Esophagus squamous epithelium (tissue), 5 donors: ENCODE results near the gene C1QTNF8. TPM values are rescaled to one million over a fixed set of nuclear protein-coding genes. Genes with fewer than 3 reads are reported as not detected.

ENCODE experiments used
- DNase-seq: peaks from one replicate; lab custom pipeline; 2025; lab: John Stamatoyannopoulos, UW
- H3K27ac ChIP-seq, 4 donors: fragments of 200-600 bp; sonication (generic); one replicate each; pipeline ENCODE4 v1.5.1; 2016 to 2019; ENCODE audit warnings: mild to moderate bottlenecking in 1 of 4
- H3K27me3 ChIP-seq, 4 donors: fragments of 200-600 bp; sonication (generic); 1 replicate in 3 of 4; 2 replicates in 1 of 4; pipeline versions ENCODE4 v1.5.1 to v1.6.0; 2017 to 2021; ENCODE audit warnings: antibody characterized with exemption in 1 of 4
- H3K36me3 ChIP-seq, 3 donors: fragments of 200-600 bp; sonication (generic); one replicate each; pipeline ENCODE4 v1.5.1; 2016 to 2019
- H3K4me1 ChIP-seq, 3 donors: fragments of 200-600 bp; sonication (generic); one replicate each; pipeline ENCODE4 v1.5.1; 2017 to 2019
- H3K4me3 ChIP-seq, 4 donors: fragments of 200-600 bp; sonication (generic); 1 replicate in 3 of 4; 2 replicates in 1 of 4; pipeline ENCODE4 v1.5.1; 2016 to 2019; ENCODE audit warnings: mild to moderate bottlenecking in 2 of 4, moderate library complexity in 1 of 4
- H3K9me3 ChIP-seq, 3 donors: fragments of 200-600 bp; sonication (generic); one replicate each; pipeline ENCODE4 v1.5.1; 2016 to 2019
- CTCF ChIP-seq, 6 experiments: fragments of 450-650 bp in 4 of 6; fragments of 200-600 bp in 2 of 6; sonication (generic) in 2 of 6; IDR thresholded peaks; one replicate each; pipeline ENCODE4 v1.5.1; 2016 to 2019; ENCODE audit warnings: antibody characterized with exemption in 6 of 6, mild to moderate bottlenecking in 4 of 6, moderate library complexity in 4 of 6
- POLR2A ChIP-seq, 4 donors: fragments of 450-650 bp; IDR thresholded peaks; one replicate each; pipeline ENCODE4 v1.6.1; 2017; ENCODE audit warnings: antibody characterized with exemption in 4 of 4, mild to moderate bottlenecking in 4 of 4, moderate library complexity in 3 of 4
- WGBS, 2 donors: methylation state at CpG; one replicate each; pipeline ENCODE4 v1.1.5; 2018; 5-methylcytosine and 5-hydroxymethylcytosine counted together
- intact Hi-C: fragments of 100-400 bp; cut with DNase I; formaldehyde crosslinking; loops from one replicate; pipeline ENCODE4 v1.15.0; 2022
- total RNA-seq, 4 donors: library from RNA; depleted of rRNA; stranded (reverse); fragments of >200 nt; gene quantifications; one replicate each; pipeline ENCODE4 v1.1.0, GENCODE V29; 2016
- donor health status: DM: yes; HTN: yes; CAD: no.

C1QTNF8 gene
- total RNA-seq, 4 donors from 2014 or later = not detected

GRCh38 chr16:1049113-1049975, 46.7 kb downstream of the C1QTNF8 start:
- Histone ChIP-seq H3K36me3 (no peaks in the 10 kb centered on the region), H3K27ac (no peak overlapping the region), H3K4me3 (no peak overlapping the region), H3K27me3 (peaks cover 3 to 94% (median 6%) of the 10 kb centered on the region in 4 donors), H3K9me3 (no peaks in the 10 kb centered on the region), H3K4me1 (peaks cover 0 to 7% (median 0%) of the 10 kb centered on the region in 3 donors)
- no peak for DNase-seq
- no peak for TF ChIP-seq POLR2A (IDR thresholded peaks at IDR 0.05)
- no peak for TF ChIP-seq CTCF (IDR thresholded peaks at IDR 0.05)
- WGBS, 2 donors = 70 to 87% methylated on average over 2 to 3 of the region's 31 CpGs
- intact Hi-C loops = no loop called here

- DNase-seq = no peak
- peaks cover 0 to 7% (median 0%) of the 10 kb centered on the region in 3 donors for H3K4me1 ChIP-seq
- 7% methylated on average over 3 of the region's 37 CpGs; no CpG with 5 or more reads in 1 of the 2 donors for WGBS, 2 donors
- H3K27me3 ChIP-seq = peaks cover 3 to 94% (median 6%) of the 10 kb centered on the region in 4 donors
- no peak for TF ChIP-seq CTCF (IDR thresholded peaks at IDR 0.05)
- no peaks in the 10 kb centered on the region for H3K9me3 ChIP-seq
- intact Hi-C loops = no loop called here
- no peaks in the 10 kb centered on the region for H3K36me3 ChIP-seq
- H3K27ac ChIP-seq = no peak overlapping the region
- no peak overlapping the region for H3K4me3 ChIP-seq
These were observed 47.5 kb downstream of the C1QTNF8 start for GRCh38 chr16:1048442-1049112.

GRCh38 chr16:1047801-1048200, 48.2 kb downstream of the C1QTNF8 start:
- no peak for TF ChIP-seq POLR2A (IDR thresholded peaks at IDR 0.05)
- TF ChIP-seq CTCF (IDR thresholded peaks at IDR 0.05) = no peak
- no peak overlapping the region for H3K27ac ChIP-seq
- 60% methylated on average over 3 of the region's 16 CpGs; no CpG with 5 or more reads in 1 of the 2 donors for WGBS, 2 donors
- DNase-seq = no peak
- no peak overlapping the region for H3K4me3 ChIP-seq
- no peaks in the 10 kb centered on the region for H3K36me3 ChIP-seq
- H3K4me1 ChIP-seq = peaks cover 0 to 7% (median 0%) of the 10 kb centered on the region in 3 donors
- no peaks in the 10 kb centered on the region for H3K9me3 ChIP-seq
- intact Hi-C loops = no loop called here
- peaks cover 3 to 91% (median 6%) of the 10 kb centered on the region in 4 donors for H3K27me3 ChIP-seq

GRCh38 chr16:1047123-1047522, 48.9 kb downstream of the C1QTNF8 start:
- H3K4me1 ChIP-seq = peaks cover 0 to 7% (median 0%) of the 10 kb centered on the region in 3 donors
- no peak overlapping the region for H3K27ac ChIP-seq
- TF ChIP-seq POLR2A (IDR thresholded peaks at IDR 0.05) = no peak
- TF ChIP-seq CTCF (IDR thresholded peaks at IDR 0.05) = no peak
- intact Hi-C loops = no loop called here
- WGBS, 2 donors = 82 to 91% methylated on average over 5 to 8 of the region's 9 CpGs
- peaks cover 3 to 91% (median 6%) of the 10 kb centered on the region in 4 donors for H3K27me3 ChIP-seq
- no peak for DNase-seq
- H3K36me3 ChIP-seq = no peaks in the 10 kb centered on the region
- H3K4me3 ChIP-seq = no peak overlapping the region
- no peaks in the 10 kb centered on the region for H3K9me3 ChIP-seq
